Measurements from ENCODE around the gene CAB39L. TPM values are rescaled to one million over a fixed set of nuclear protein-coding genes. Genes with fewer than 3 reads are reported as not detected.

The CAB39L gene
- total and polyA plus RNA-seq, 10 donors = 1.6 to 7.5 (median 5.9) TPM

- H3K36me3 ChIP-seq = peaks cover 0 to 24% (median 0%) of the 10 kb centered on the region in 6 donors
- H3K4me1 ChIP-seq = peaks cover 3 to 41% (median 17%) of the 10 kb centered on the region in 6 donors
- intact Hi-C loops (cut with DNase I; ENCODE audit: low total_unique reads) = no loop called here
- TF ChIP-seq CTCF (IDR thresholded peaks at IDR 0.05 in 8 of 11, conservative IDR thresholded peaks at IDR 0.05 in 3 of 11) (no peak), POLR2AphosphoS5 (IDR thresholded peaks at IDR 0.05) (no peak), POLR2A (IDR thresholded peaks at IDR 0.05) (no peak)
- peak overlapping the region in 7 of 8 donors; percentile 6 to 55 (median 42) for H3K27ac ChIP-seq
- no peak for DNase-seq
- whole genome bisulfite sequencing, 5 donors = 42 to 65% (median 60%) methylated on average over 4 of the region's 4 CpGs
- no peaks in the 10 kb centered on the region for H3K9me3 ChIP-seq
- no peak overlapping the region for H3K4me3 ChIP-seq
- no peaks in the 10 kb centered on the region for H3K27me3 ChIP-seq (replicated peaks in 1 of 7)
These were observed 10.6 kb upstream of the CAB39L start for GRCh38 chr13:49454388-49455006.

GRCh38 chr13:49453465-49453864 lies 9.6 kb upstream of the CAB39L start:
- intact Hi-C loops (cut with DNase I; ENCODE audit: low total_unique reads) = no loop called here
- Histone ChIP-seq H3K36me3 (peaks cover 0 to 24% (median 0%) of the 10 kb centered on the region in 6 donors), H3K4me3 (no peak overlapping the region), H3K9me3 (no peaks in the 10 kb centered on the region), H3K27ac (no peak overlapping the region), H3K27me3 (replicated peaks in 1 of 7) (no peaks in the 10 kb centered on the region), H3K4me1 (peaks cover 3 to 46% (median 25%) of the 10 kb centered on the region in 6 donors)
- DNase-seq = no peak
- 92 to 98% (median 96%) methylated on average over 7 of the region's 7 CpGs for WGBS, 5 donors
- TF ChIP-seq POLR2A (IDR thresholded peaks at IDR 0.05) (no peak), CTCF (IDR thresholded peaks at IDR 0.05 in 8 of 11, conservative IDR thresholded peaks at IDR 0.05 in 3 of 11) (no peak), POLR2AphosphoS5 (IDR thresholded peaks at IDR 0.05) (no peak)

GRCh38 chr13:49452725-49453457 lies 9.0 kb upstream of the CAB39L start:
- Histone ChIP-seq H3K27me3 (replicated peaks in 1 of 7) (no peaks in the 10 kb centered on the region), H3K9me3 (no peaks in the 10 kb centered on the region), H3K36me3 (peaks cover 0 to 19% (median 0%) of the 10 kb centered on the region in 6 donors), H3K4me1 (peaks cover 5 to 52% (median 30%) of the 10 kb centered on the region in 6 donors), H3K27ac (no peak overlapping the region), H3K4me3 (no peak overlapping the region)
- TF ChIP-seq POLR2AphosphoS5 (IDR thresholded peaks at IDR 0.05) = no peak
- TF ChIP-seq POLR2A (IDR thresholded peaks at IDR 0.05) = no peak
- TF ChIP-seq CTCF (IDR thresholded peaks at IDR 0.05 in 8 of 11, conservative IDR thresholded peaks at IDR 0.05 in 3 of 11) = no peak
- intact Hi-C loops (cut with DNase I; ENCODE audit: low total_unique reads) = no loop called here
- WGBS, 5 donors = 97 to 98% (median 98%) methylated on average over 8 of the region's 8 CpGs
- DNase-seq = no peak
